H1 (cell line): ENCODE measurements around the gene PLEKHA1.

Source experiments
- CEBPB ChIP-seq: IDR thresholded peaks from 2 replicates; pipeline ENCODE4 v1.6.1; 2012; ENCODE audit warnings: low read depth, low read length
- CTCF ChIP-seq, 3 experiments: IDR thresholded peaks; 1 replicate in 2 of 3; 2 replicates in 1 of 3; pipeline versions ENCODE4 v1.5.1 to v1.6.1; 2011; ENCODE audit warnings: low read length in 3 of 3, mild to moderate bottlenecking in 3 of 3, inconsistent platforms in 2 of 3, low read depth in 1 of 3, moderate library complexity in 1 of 3; ENCODE audit not compliant: insufficient read depth in 1 of 3; ENCODE audit errors: control extremely low read depth in 1 of 3
- EGR1 ChIP-seq: IDR thresholded peaks from 2 replicates; pipeline ENCODE4 v1.6.1; 2011; ENCODE audit warnings: low read depth, low read length, borderline replicate concordance
- POLR2AphosphoS5 ChIP-seq: IDR thresholded peaks from 2 replicates; pipeline ENCODE4 v1.6.1; 2011; ENCODE audit warnings: low read depth, low read length
- RAD21 ChIP-seq, 2 experiments: IDR thresholded peaks in 1 of 2; conservative IDR thresholded peaks in 1 of 2; 2 replicates each; pipeline ENCODE4 v1.6.1; 2011; ENCODE audit warnings: low read depth in 2 of 2, low read length in 2 of 2, improper control_type of control experiment in 1 of 2, inconsistent platforms in 1 of 2, mild to moderate bottlenecking in 1 of 2, moderate library complexity in 1 of 2
- SRF ChIP-seq: IDR thresholded peaks from 2 replicates; pipeline ENCODE4 v1.6.1; 2011; ENCODE audit warnings: mild to moderate bottlenecking, low read depth, low read length, moderate library complexity
- TAF1 ChIP-seq: IDR thresholded peaks from 2 replicates; pipeline ENCODE4 v1.6.1; 2011; ENCODE audit warnings: mild to moderate bottlenecking, low read depth, low read length
- TF ChIP-seq, protein P1 (sequence below): IDR thresholded peaks from 2 replicates; pipeline ENCODE4 v1.6.1; 2011; ENCODE audit warnings: low read depth, mild to moderate bottlenecking, low read length; ENCODE audit not compliant: insufficient read depth

GRCh38 chr10:122386514-122386913 is 12.0 kb downstream of the PLEKHA1 start:
- TF ChIP-seq CTCF (IDR thresholded peaks at IDR 0.05; ENCODE audit: control extremely low read depth in 1 of 3, insufficient read depth in 1 of 3, low read depth in 1 of 3, low read length in 3 of 3) = no peak
- no peak for TF ChIP-seq TAF1
- TF ChIP-seq CEBPB = no peak
- no peak for TF ChIP-seq POLR2AphosphoS5
- TF ChIP-seq SRF = no peak
- TF ChIP-seq, protein P1, sequence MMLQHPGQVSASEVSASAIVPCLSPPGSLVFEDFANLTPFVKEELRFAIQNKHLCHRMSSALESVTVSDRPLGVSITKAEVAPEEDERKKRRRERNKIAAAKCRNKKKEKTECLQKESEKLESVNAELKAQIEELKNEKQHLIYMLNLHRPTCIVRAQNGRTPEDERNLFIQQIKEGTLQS = no peak
- TF ChIP-seq RAD21 (IDR thresholded peaks at IDR 0.05 in 1 of 2, conservative IDR thresholded peaks at IDR 0.05 in 1 of 2; ENCODE audit: low read depth in 2 of 2, low read length in 2 of 2) = no peak
- no peak for TF ChIP-seq EGR1
